K562 (cell line): ENCODE measurements around the gene CDK5RAP3. TPM values are rescaled to one million over a fixed set of nuclear protein-coding genes. Genes with fewer than 3 reads are reported as not detected.

Source experiments
- ATF1 ChIP-seq, 2 experiments: fragments of 450-650 bp in 1 of 2; IDR thresholded peaks; 2 replicates each; pipeline ENCODE4 v1.6.1; 2016; ENCODE audit warnings: missing compliant biosample characterization in 1 of 2, missing genetic modification characterization in 1 of 2
- CEBPG ChIP-seq, 3 experiments: fragments of 200-800 bp in 1 of 3; sonication (Bioruptor generic) in 1 of 3; sonication (generic) in 1 of 3; formaldehyde crosslinking in 1 of 3; IDR thresholded peaks in 2 of 3; conservative IDR thresholded peaks in 1 of 3; 2 replicates each; pipeline versions ENCODE4 v1.6.1 to v1.8.0; 2016 to 2022; ENCODE audit warnings: missing compliant biosample characterization in 2 of 3, missing genetic modification characterization in 2 of 3, mild to moderate bottlenecking in 1 of 3, missing genetic modification reagents in 1 of 3
- GABPB1 ChIP-seq: sonication (generic); formaldehyde crosslinking; IDR thresholded peaks from 2 replicates; pipeline ENCODE4 v1.8.0; 2022; ENCODE audit warnings: mild to moderate bottlenecking, missing genetic modification reagents
- HCFC1 ChIP-seq: IDR thresholded peaks from 2 replicates; pipeline ENCODE4 v1.6.1; 2012; ENCODE audit warnings: low read depth, low read length, improper control_type of control experiment
- HMG20A ChIP-seq: fragments of 450-650 bp; formaldehyde crosslinking; conservative IDR thresholded peaks from 2 replicates; pipeline ENCODE4 v1.4.0; 2020; ENCODE audit warnings: mild to moderate bottlenecking, mixed read lengths
- JUND ChIP-seq, 2 experiments: IDR thresholded peaks; 2 replicates in 1 of 2; 3 replicates in 1 of 2; pipeline ENCODE4 v1.6.1; 2011; ENCODE audit warnings: borderline replicate concordance in 2 of 2, low read depth in 2 of 2, low read length in 2 of 2, improper control_type of control experiment in 1 of 2, missing biosample characterization in 1 of 2, missing genetic modification characterization in 1 of 2, missing genetic modification reagents in 1 of 2
- MED1 ChIP-seq: sonication (generic); formaldehyde crosslinking; IDR thresholded peaks from 2 replicates; pipeline ENCODE4 v1.8.1; 2023; ENCODE audit warnings: missing genetic modification reagents, borderline replicate concordance
- NCOA1 ChIP-seq: fragments of 450-650 bp; IDR thresholded peaks from 2 replicates; pipeline ENCODE4 v1.6.1; 2016; ENCODE audit warnings: low read depth
- RB1 ChIP-seq: fragments of 450-650 bp; IDR thresholded peaks from 2 replicates; pipeline ENCODE4 v1.6.1; 2017; ENCODE audit warnings: low read depth, mild to moderate bottlenecking
- RBBP5 ChIP-seq: fragments of 200-600 bp; sonication (generic); IDR thresholded peaks from 2 replicates; pipeline ENCODE4 v1.6.1; 2012; ENCODE audit warnings: borderline replicate concordance, mild to moderate bottlenecking, low read length, control low read depth, inconsistent platforms; ENCODE audit not compliant: insufficient read depth, poor library complexity, severe bottlenecking
- RNF2 ChIP-seq: sonication (generic); IDR thresholded peaks from 2 replicates; pipeline ENCODE4 v1.6.1; 2016
- ZNF12 ChIP-seq: sonication (generic); formaldehyde crosslinking; IDR thresholded peaks from 2 replicates; pipeline ENCODE4 v1.4.0; 2020; ENCODE audit warnings: mild to moderate bottlenecking, missing genetic modification reagents
- ZNF239 ChIP-seq: fragments of 250-450 bp; sonication (Bioruptor Pico); IDR thresholded peaks from 2 replicates; pipeline ENCODE4 v1.4.0; 2020; ENCODE audit warnings: mild to moderate bottlenecking
- ZSCAN29 ChIP-seq: fragments of 450-650 bp; IDR thresholded peaks from 2 replicates; pipeline ENCODE4 v1.6.1; 2017
- polyA plus RNA-seq, 8 experiments: library from polyadenylated mRNA; depleted of rRNA in 4 of 8; stranded (reverse) in 5 of 8; unstranded in 3 of 8; fragments of >200 nt; fragmentation: Nextera tagmentation in 2 of 8; fragmentation: Illumina TruSeq in 1 of 8; extraction: Ambion mirVana in 2 of 8; extraction: Trizol in 1 of 8; gene quantifications; 2 replicates each; pipeline versions ENCODE4 v1.2.1 to v1.2.3, GENCODE V29; 2011 to 2014; ENCODE audit warnings: inconsistent platforms in 1 of 8, missing spikeins in 1 of 8
- total RNA-seq, 7 experiments: library from RNA; depleted of rRNA in 6 of 7; stranded (reverse); fragments of >200 nt in 6 of 7; fragmentation: Illumina TruSeq in 2 of 7; extraction: Trizol in 2 of 7; gene quantifications; 2 replicates each; pipeline versions ENCODE4 v1.2.1 to v1.2.3, GENCODE V29; 2011 to 2021; ENCODE audit warnings: low replicate concordance in 1 of 7
- TF ChIP-seq, protein P1 (sequence below): fragments of 450-650 bp; formaldehyde crosslinking; IDR thresholded peaks from 2 replicates; pipeline ENCODE4 v1.4.0; 2020; ENCODE audit warnings: mild to moderate bottlenecking
- TF ChIP-seq, protein P2 (sequence below), 2 experiments: IDR thresholded peaks; 2 replicates each; pipeline ENCODE4 v1.6.1; 2011; ENCODE audit warnings: borderline replicate concordance in 1 of 2, control low read depth in 1 of 2, low read depth in 1 of 2, low read length in 1 of 2, mild to moderate bottlenecking in 1 of 2, mixed read lengths in 1 of 2, moderate library complexity in 1 of 2; ENCODE audit not compliant: insufficient read depth in 1 of 2, insufficient read length in 1 of 2, poor library complexity in 1 of 2, severe bottlenecking in 1 of 2; ENCODE audit errors: extremely low read depth in 1 of 2
- TF ChIP-seq, protein P3 (sequence below): fragments of 450-650 bp; formaldehyde crosslinking; IDR thresholded peaks from 2 replicates; pipeline ENCODE4 v1.4.0; 2020; ENCODE audit warnings: mild to moderate bottlenecking, moderate library complexity
- TF ChIP-seq, protein P4 (sequence below), 3 experiments: fragments of 200-800 bp in 1 of 3; fragments of 250-450 bp in 1 of 3; fragments of 450-650 bp in 1 of 3; sonication (Bioruptor Pico) in 1 of 3; sonication (Bioruptor generic) in 1 of 3; formaldehyde crosslinking in 1 of 3; IDR thresholded peaks; 2 replicates each; pipeline versions ENCODE4 v1.6.1 to v1.8.0; 2016 to 2022; ENCODE audit warnings: mild to moderate bottlenecking in 2 of 3, missing genetic modification characterization in 2 of 3, missing compliant biosample characterization in 1 of 3, moderate library complexity in 1 of 3

Gene CDK5RAP3
- total and polyA plus RNA-seq, 9 of the 15 experiments (the other 6 are each of a cell fraction or from before 2014, with no cell fraction given) = 44.2 to 202 (median 91.5) TPM

DNA sequence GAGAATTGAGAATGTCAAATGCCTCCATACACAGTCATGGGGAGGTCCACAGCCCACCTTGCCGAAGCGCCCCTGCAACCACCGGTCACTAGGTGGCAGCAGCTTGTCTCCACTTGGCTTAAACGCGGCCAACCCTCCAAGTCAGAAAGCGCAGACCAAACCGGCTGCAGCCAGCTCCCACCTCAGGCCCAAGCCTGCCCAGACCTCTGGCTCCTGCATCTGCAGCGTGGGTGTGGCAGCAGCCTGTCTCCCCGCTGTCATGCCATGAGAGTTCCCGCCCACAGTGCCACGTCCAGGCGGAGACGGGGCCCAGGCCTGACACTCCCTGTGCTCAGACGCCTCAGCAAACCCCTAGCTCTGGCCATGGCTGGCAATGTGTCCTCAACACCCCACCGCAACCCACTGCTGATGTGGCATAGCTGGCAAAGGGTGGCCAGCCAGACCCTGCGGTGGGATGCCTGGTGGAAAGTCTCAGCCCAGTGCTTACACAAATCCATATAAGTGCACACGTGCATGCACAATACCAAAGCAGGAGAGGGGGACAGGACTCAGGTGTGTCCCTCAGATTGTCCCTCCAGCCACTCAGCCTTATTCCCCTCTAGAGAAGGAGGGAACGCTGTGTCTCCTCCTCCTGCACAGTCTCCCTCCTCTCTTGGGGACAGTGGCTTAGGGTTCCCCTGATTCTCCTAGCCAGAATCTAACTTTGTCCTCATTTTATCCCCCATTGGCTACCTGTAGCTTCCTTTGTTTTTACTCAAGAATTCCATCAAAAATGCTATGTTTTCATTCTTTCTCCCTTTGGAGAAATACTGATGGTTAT lies 55.8 kb downstream of the CDK5RAP3 start (continued):
- TF ChIP-seq, protein P1, sequence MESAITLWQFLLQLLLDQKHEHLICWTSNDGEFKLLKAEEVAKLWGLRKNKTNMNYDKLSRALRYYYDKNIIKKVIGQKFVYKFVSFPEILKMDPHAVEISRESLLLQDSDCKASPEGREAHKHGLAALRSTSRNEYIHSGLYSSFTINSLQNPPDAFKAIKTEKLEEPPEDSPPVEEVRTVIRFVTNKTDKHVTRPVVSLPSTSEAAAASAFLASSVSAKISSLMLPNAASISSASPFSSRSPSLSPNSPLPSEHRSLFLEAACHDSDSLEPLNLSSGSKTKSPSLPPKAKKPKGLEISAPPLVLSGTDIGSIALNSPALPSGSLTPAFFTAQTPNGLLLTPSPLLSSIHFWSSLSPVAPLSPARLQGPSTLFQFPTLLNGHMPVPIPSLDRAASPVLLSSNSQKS (CRISPR knock-in tag) = no peak
- TF ChIP-seq, protein P2, sequence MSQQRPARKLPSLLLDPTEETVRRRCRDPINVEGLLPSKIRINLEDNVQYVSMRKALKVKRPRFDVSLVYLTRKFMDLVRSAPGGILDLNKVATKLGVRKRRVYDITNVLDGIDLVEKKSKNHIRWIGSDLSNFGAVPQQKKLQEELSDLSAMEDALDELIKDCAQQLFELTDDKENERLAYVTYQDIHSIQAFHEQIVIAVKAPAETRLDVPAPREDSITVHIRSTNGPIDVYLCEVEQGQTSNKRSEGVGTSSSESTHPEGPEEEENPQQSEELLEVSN (IDR thresholded peaks at IDR 0.05; ENCODE audit: borderline replicate concordance in 1 of 2, extremely low read depth in 1 of 2, insufficient read depth in 1 of 2, insufficient read length in 1 of 2, low read depth in 1 of 2, low read length in 1 of 2, poor library complexity in 1 of 2, severe bottlenecking in 1 of 2) = peak in 1 of 2 experiments; percentile 60
- 0 out of 2 replicates have a peak, but pooled peaks have one; percentile 40 for TF ChIP-seq GABPB1 (CRISPR knock-in tag)
- no peak for TF ChIP-seq ZNF239 (CRISPR knock-in tag)
- TF ChIP-seq ZNF12 (CRISPR knock-in tag) = no peak
- TF ChIP-seq JUND (IDR thresholded peaks at IDR 0.05; ENCODE audit: borderline replicate concordance, low read depth, low read length) = peak; percentile 26; the same call in 1 of the 2 replicates
- TF ChIP-seq JUND (tag; IDR thresholded peaks at IDR 0.05; ENCODE audit: borderline replicate concordance, low read depth, low read length) = no peak; the same call in 2 of the 3 replicates
- peak; percentile 15; the same call in 1 of the 2 replicates for TF ChIP-seq HCFC1
- TF ChIP-seq MED1 (CRISPR knock-in tag) = no peak
- TF ChIP-seq RB1 = peak; percentile 81; the same call in 1 of the 2 replicates
- no peak for TF ChIP-seq CEBPG (CRISPR knock-in tag; IDR thresholded peaks at IDR 0.05)
- TF ChIP-seq CEBPG (tag; conservative IDR thresholded peaks at IDR 0.05 in 1 of 2, IDR thresholded peaks at IDR 0.05 in 1 of 2) = no peak
- TF ChIP-seq NCOA1 = no peak
- TF ChIP-seq ZSCAN29 = no peak
- TF ChIP-seq ATF1 (CRISPR knock-in tag; IDR thresholded peaks at IDR 0.05) = no peak
- TF ChIP-seq ATF1 (tag; IDR thresholded peaks at IDR 0.05) = peak; percentile 26; the same call in 1 of the 2 replicates
- TF ChIP-seq RBBP5 = no peak
- no peak for TF ChIP-seq HMG20A (CRISPR knock-in tag)
- TF ChIP-seq, protein P3, sequence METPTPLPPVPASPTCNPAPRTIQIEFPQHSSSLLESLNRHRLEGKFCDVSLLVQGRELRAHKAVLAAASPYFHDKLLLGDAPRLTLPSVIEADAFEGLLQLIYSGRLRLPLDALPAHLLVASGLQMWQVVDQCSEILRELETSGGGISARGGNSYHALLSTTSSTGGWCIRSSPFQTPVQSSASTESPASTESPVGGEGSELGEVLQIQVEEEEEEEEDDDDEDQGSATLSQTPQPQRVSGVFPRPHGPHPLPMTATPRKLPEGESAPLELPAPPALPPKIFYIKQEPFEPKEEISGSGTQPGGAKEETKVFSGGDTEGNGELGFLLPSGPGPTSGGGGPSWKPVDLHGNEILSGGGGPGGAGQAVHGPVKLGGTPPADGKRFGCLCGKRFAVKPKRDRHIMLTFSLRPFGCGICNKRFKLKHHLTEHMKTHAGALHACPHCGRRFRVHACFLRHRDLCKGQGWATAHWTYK (CRISPR knock-in tag) = peak; percentile 26; the same call in 1 of the 2 replicates
- TF ChIP-seq RNF2 = no peak
- TF ChIP-seq, protein P4, sequence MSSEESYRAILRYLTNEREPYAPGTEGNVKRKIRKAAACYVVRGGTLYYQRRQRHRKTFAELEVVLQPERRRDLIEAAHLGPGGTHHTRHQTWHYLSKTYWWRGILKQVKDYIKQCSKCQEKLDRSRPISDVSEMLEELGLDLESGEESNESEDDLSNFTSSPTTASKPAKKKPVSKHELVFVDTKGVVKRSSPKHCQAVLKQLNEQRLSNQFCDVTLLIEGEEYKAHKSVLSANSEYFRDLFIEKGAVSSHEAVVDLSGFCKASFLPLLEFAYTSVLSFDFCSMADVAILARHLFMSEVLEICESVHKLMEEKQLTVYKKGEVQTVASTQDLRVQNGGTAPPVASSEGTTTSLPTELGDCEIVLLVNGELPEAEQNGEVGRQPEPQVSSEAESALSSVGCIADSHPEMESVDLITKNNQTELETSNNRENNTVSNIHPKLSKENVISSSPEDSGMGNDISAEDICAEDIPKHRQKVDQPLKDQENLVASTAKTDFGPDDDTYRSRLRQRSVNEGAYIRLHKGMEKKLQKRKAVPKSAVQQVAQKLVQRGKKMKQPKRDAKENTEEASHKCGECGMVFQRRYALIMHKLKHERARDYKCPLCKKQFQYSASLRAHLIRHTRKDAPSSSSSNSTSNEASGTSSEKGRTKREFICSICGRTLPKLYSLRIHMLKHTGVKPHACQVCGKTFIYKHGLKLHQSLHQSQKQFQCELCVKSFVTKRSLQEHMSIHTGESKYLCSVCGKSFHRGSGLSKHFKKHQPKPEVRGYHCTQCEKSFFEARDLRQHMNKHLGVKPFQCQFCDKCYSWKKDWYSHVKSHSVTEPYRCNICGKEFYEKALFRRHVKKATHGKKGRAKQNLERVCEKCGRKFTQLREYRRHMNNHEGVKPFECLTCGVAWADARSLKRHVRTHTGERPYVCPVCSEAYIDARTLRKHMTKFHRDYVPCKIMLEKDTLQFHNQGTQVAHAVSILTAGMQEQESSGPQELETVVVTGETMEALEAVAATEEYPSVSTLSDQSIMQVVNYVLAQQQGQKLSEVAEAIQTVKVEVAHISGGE (CRISPR knock-in tag; IDR thresholded peaks at IDR 0.05) = no peak
